HS-5 (cell line): ENCODE data around the gene CDR2L.
"Not testable (repeated sequence)": the region's sequence is repeated elsewhere in the genome, so short reads cannot be mapped to it uniquely, and the experiment has no call there.

Source experiments
- DNase-seq: peaks from one replicate; pipeline ENCODE4 v3.0.0-alpha.2; 2012; ENCODE audit warnings: low read depth

Gene CDR2L

GRCh38 chr17:75011401-75012095, 24.1 kb downstream of the CDR2L start:
- no peak for DNase-seq

- no peak for DNase-seq
Observed at GRCh38 chr17:75012096-75012345, 24.6 kb downstream of the CDR2L start.

- peak; percentile 49 for DNase-seq
Observed at GRCh38 chr17:75012346-75013091, 25.1 kb downstream of the CDR2L start, which contains the start of gene MRPL58. TSS of gene MRPL58 (plus strand) at chr17:75012670. CDS start at chr17:75012687, 17 bp downstream.

- DNase-seq: no peak
Observed at GRCh38 chr17:75013092-75013559, 25.7 kb downstream of the CDR2L start.

GRCh38 chr17:75019146-75019545, 31.7 kb downstream of the CDR2L start:
- DNase-seq: no peak

GRCh38 chr17:75019710-75020109, 32.3 kb downstream of the CDR2L start:
- no peak for DNase-seq

- no peak for DNase-seq
Observed at GRCh38 chr17:75020331-75021110, 33.1 kb downstream of the CDR2L start.

- DNase-seq: no peak
Observed at GRCh38 chr17:75024686-75025397, 37.4 kb downstream of the CDR2L start.

GRCh38 chr17:75025398-75025734, 37.9 kb downstream of the CDR2L start:
- DNase-seq: not testable (repeated sequence)

- not testable (repeated sequence) for DNase-seq
Observed at GRCh38 chr17:75026650-75027049, 39.2 kb downstream of the CDR2L start.

- DNase-seq: no peak
Observed at GRCh38 chr17:75030161-75030560, 42.7 kb downstream of the CDR2L start.

- peak; percentile 41 for DNase-seq
Observed at GRCh38 chr17:75031972-75032719, 44.7 kb downstream of the CDR2L start.

GRCh38 chr17:75032720-75033280, 45.4 kb downstream of the CDR2L start:
- DNase-seq: no peak

GRCh38 chr17:75033346-75034235, 46.2 kb downstream of the CDR2L start:
- peak; percentile 88 for DNase-seq

- DNase-seq: peak; percentile 73
Observed at GRCh38 chr17:75034236-75034908, 46.9 kb downstream of the CDR2L start.

- DNase-seq: peak; percentile 65
Observed at GRCh38 chr17:75036643-75037268, 49.3 kb downstream of the CDR2L start.

GRCh38 chr17:75039238-75039637, 51.8 kb downstream of the CDR2L start:
- DNase-seq: no peak

- no peak for DNase-seq
Observed at GRCh38 chr17:75041656-75042280, 54.3 kb downstream of the CDR2L start.

GRCh38 chr17:75043789-75044188, 56.4 kb downstream of the CDR2L start:
- not testable (repeated sequence) for DNase-seq
